Kidney (tissue), 14 donors: Measurements from ENCODE around the gene PHLDB3. TPM values are rescaled to one million over a fixed set of nuclear protein-coding genes. Genes with fewer than 3 reads are reported as not detected.
"Not testable (repeated sequence)": the region's sequence is repeated elsewhere in the genome, so short reads cannot be mapped to it uniquely, and the experiment has no call there.

Experiments
- DNase-seq, 5 donors: peaks; one replicate each; pipeline ENCODE4 v3.0.0-alpha.2; 2013 to 2020
- FAIRE-seq: peaks from 2 replicates; lab custom pipeline; 2012; peaks lifted over from hg19 to GRCh38; lab: Jason Lieb, UNC
- H3K27ac ChIP-seq, 2 donors: one replicate each; pipeline ENCODE4 v1.7.0; 2013; ENCODE audit warnings: low read depth in 2 of 2, low read length in 2 of 2, inconsistent platforms in 1 of 2
- H3K27me3 ChIP-seq: one replicate; pipeline ENCODE4 v1.7.1; 2013; ENCODE audit warnings: low read length, inconsistent platforms; ENCODE audit not compliant: control insufficient read depth, insufficient read depth
- H3K36me3 ChIP-seq, 3 donors: one replicate each; pipeline versions ENCODE4 v1.7.0 to v1.7.1; 2013; ENCODE audit warnings: low read length in 3 of 3, control low read depth in 1 of 3, inconsistent platforms in 1 of 3; ENCODE audit not compliant: insufficient read depth in 3 of 3, control insufficient read depth in 2 of 3
- H3K4me1 ChIP-seq, 3 donors: one replicate each; pipeline versions ENCODE4 v1.7.0 to v1.7.1; 2013; ENCODE audit warnings: low read length in 3 of 3, inconsistent platforms in 1 of 3, low read depth in 1 of 3; ENCODE audit not compliant: control insufficient read depth in 2 of 3, insufficient read depth in 2 of 3
- H3K4me3 ChIP-seq, 3 donors: one replicate each; pipeline versions ENCODE4 v1.7.0 to v1.8.1; 2013; ENCODE audit warnings: low read length in 3 of 3, control low read depth in 1 of 3, inconsistent platforms in 1 of 3
- H3K9ac ChIP-seq, 3 donors: one replicate each; pipeline versions ENCODE4 v1.7.0 to v1.7.1; 2013; ENCODE audit warnings: low read length in 3 of 3, control low read depth in 1 of 3, inconsistent platforms in 1 of 3
- H3K9me3 ChIP-seq, 3 donors: one replicate each; pipeline versions ENCODE4 v1.7.0 to v1.7.1; 2013; ENCODE audit warnings: low read length in 3 of 3, control low read depth in 1 of 3, inconsistent platforms in 1 of 3; ENCODE audit not compliant: control insufficient read depth in 2 of 3, insufficient read depth in 1 of 3
- CTCF ChIP-seq: IDR thresholded peaks from 3 replicates; pipeline ENCODE4 v1.5.1; 2012; ENCODE audit warnings: mild to moderate bottlenecking, moderate library complexity, borderline replicate concordance; ENCODE audit not compliant: insufficient read depth; ENCODE audit errors: extremely low read depth
- intact Hi-C: fragments of 100-400 bp; cut with DNase I; formaldehyde crosslinking; loops from one replicate; pipeline ENCODE4 v1.11.1; 2022
- polyA plus RNA-seq: library from polyadenylated mRNA; stranded (reverse); fragments of 350-450 nt; fragmentation: Illumina TruSeq; extraction: RNeasy Lipid Tissue Mini Kit (QIAGEN cat#74804); gene quantifications from one replicate; pipeline ENCODE4 v1.2.3, GENCODE V29; 2014; ENCODE audit warnings: low read depth, low replicate concordance; ENCODE audit not compliant: insufficient read depth
- total RNA-seq: library from RNA; stranded (reverse); fragmentation: NEBNext Ultra II Directional; extraction: Animal tissue kit (Norgen Biotek cat#: 25700); gene quantifications from one replicate; pipeline ENCODE4 v1.2.1, GENCODE V29; 2021
- donor health status: control.
- donor health status: control.
- donor health status: control.
- donor health status: control.
- donor health status: control.
- donor health status: DM: yes; HTN: yes; CAD: no.
- donor health status: Normal renal cell carcinoma (clear cell type).

Gene PHLDB3
- total and polyA plus RNA-seq, 2 donors from 2014 or later = 8.2 to 10.8 TPM

- no peaks in the 10 kb centered on the region for H3K36me3 ChIP-seq
- no peaks in the 10 kb centered on the region for H3K9me3 ChIP-seq
- peaks cover 0 to 2% (median 0%) of the 10 kb centered on the region in 3 donors for H3K4me1 ChIP-seq
- FAIRE-seq = no peak
- H3K4me3 ChIP-seq = no peak overlapping the region
- H3K27me3 ChIP-seq = no peaks in the 10 kb centered on the region
- TF ChIP-seq CTCF = no peak
- DNase-seq = no peak
- intact Hi-C loops = loop anchor here (5.0 kb wide), 1 partner anchor 77 kb away; no protein-coding TSS in a partner anchor
- H3K9ac ChIP-seq = no peak overlapping the region
- no peak overlapping the region for H3K27ac ChIP-seq
These were observed 59.1 kb downstream of the PHLDB3 start for GRCh38 chr19:43445426-43445825.

- intact Hi-C loops = loop anchor here (5.0 kb wide), 1 partner anchor 78 kb away; no protein-coding TSS in a partner anchor
- no peak for TF ChIP-seq CTCF
- peak in 1 of 5 donors; percentile 80 for DNase-seq
These were observed 59.8 kb downstream of the PHLDB3 start for GRCh38 chr19:43444531-43445287.

GRCh38 chr19:43444091-43444490 is 60.5 kb downstream of the PHLDB3 start:
- H3K27ac ChIP-seq, H3K9me3 ChIP-seq, DNase-seq, H3K9ac ChIP-seq, H3K4me3 ChIP-seq, intact Hi-C loops, H3K36me3 ChIP-seq, H3K27me3 ChIP-seq, H3K4me1 ChIP-seq, FAIRE-seq: not testable (repeated sequence)

More at GRCh38 chr19:43444531-43445287, 59.8 kb downstream of the PHLDB3 start:
- Histone ChIP-seq H3K4me3 (no peak overlapping the region), H3K27me3 (no peaks in the 10 kb centered on the region), H3K4me1 (peaks cover 0 to 2% (median 0%) of the 10 kb centered on the region in 3 donors), H3K36me3 (no peaks in the 10 kb centered on the region), H3K27ac (no peak overlapping the region), H3K9me3 (no peaks in the 10 kb centered on the region), H3K9ac (no peak overlapping the region)
- no peak for FAIRE-seq

- Histone ChIP-seq H3K4me1 (peaks cover 0 to 4% (median 0%) of the 10 kb centered on the region in 3 donors), H3K4me3 (no peak overlapping the region), H3K36me3 (no peaks in the 10 kb centered on the region), H3K9me3 (no peaks in the 10 kb centered on the region), H3K27me3 (no peaks in the 10 kb centered on the region), H3K27ac (no peak overlapping the region), H3K9ac (no peak overlapping the region)
- FAIRE-seq (no peak), DNase-seq (no peak)
- intact Hi-C loops = no loop called here
- no peak for TF ChIP-seq CTCF
These were observed 62.8 kb downstream of the PHLDB3 start for GRCh38 chr19:43441716-43442115.
